Activated T-helper 1 cell treated with anti-CD3 and anti-CD28 coated beads, Interleukin-12 subunit alpha, Interleukin-12 subunit beta, Interleukin-2, Interleukin-4 antibody, amounts not matched to agents 30 ng/mL and 10 ng/mL and 1 ng/mL, durations not matched to agents 14 hours and 24 hours and 36 hours (primary cell): ENCODE measurements around the gene NES. TPM values are rescaled to one million over a fixed set of nuclear protein-coding genes. Genes with fewer than 3 reads are reported as not detected.

Source experiments
- DNase-seq: peaks from one replicate; pipeline ENCODE4 v3.0.0; 2021; ENCODE audit warnings: low spot score
- H3K27ac Mint-ChIP-seq: one replicate; pipeline ENCODE4 v1.8.0; 2021; ENCODE audit warnings: mild to moderate bottlenecking, mixed read lengths
- H3K27me3 Mint-ChIP-seq: one replicate; pipeline ENCODE4 v1.8.0; 2022; ENCODE audit warnings: mild to moderate bottlenecking, moderate library complexity, mixed read lengths; ENCODE audit not compliant: insufficient read depth
- H3K36me3 Mint-ChIP-seq: one replicate; pipeline ENCODE4 v1.8.0; 2021; ENCODE audit warnings: low read depth, mixed read lengths
- H3K4me1 Mint-ChIP-seq: one replicate; pipeline ENCODE4 v1.8.0; 2021; ENCODE audit warnings: low read depth, mixed read lengths
- H3K4me3 Mint-ChIP-seq: one replicate; pipeline ENCODE4 v1.8.0; 2021; ENCODE audit warnings: mild to moderate bottlenecking, moderate library complexity, mixed read lengths
- H3K9me3 Mint-ChIP-seq: one replicate; pipeline ENCODE4 v1.8.0; 2021; ENCODE audit warnings: mixed read lengths
- intact Hi-C: fragments of 100-400 bp; cut with micrococcal nuclease; formaldehyde crosslinking; loops from one replicate; pipeline ENCODE4 v1.15.1; 2024
- total RNA-seq: library from RNA; stranded (reverse); gene quantifications from 2 replicates; pipeline ENCODE4 v1.2.3, GENCODE V29; 2022

The NES gene
- total RNA-seq, 1 donor from 2014 or later, result not detected

GRCh38 chr1:156689035-156689952 is 12.1 kb upstream of the NES start:
- peaks cover 32% of the 10 kb centered on the region for H3K4me1 Mint-ChIP-seq
- peaks cover 54% of the 10 kb centered on the region for H3K27me3 Mint-ChIP-seq
- intact Hi-C loops, result loop anchor here (1.0 to 5.0 kb wide), 6 partner anchors 17 to 238 kb away; partner anchors contain the start of gene PRCC
- H3K36me3 Mint-ChIP-seq, result no peaks in the 10 kb centered on the region
- DNase-seq, result peak; percentile 64
- peak overlapping the region; percentile 69 for H3K4me3 Mint-ChIP-seq
- no peak overlapping the region for H3K27ac Mint-ChIP-seq
- no peaks in the 10 kb centered on the region for H3K9me3 Mint-ChIP-seq

DNA sequence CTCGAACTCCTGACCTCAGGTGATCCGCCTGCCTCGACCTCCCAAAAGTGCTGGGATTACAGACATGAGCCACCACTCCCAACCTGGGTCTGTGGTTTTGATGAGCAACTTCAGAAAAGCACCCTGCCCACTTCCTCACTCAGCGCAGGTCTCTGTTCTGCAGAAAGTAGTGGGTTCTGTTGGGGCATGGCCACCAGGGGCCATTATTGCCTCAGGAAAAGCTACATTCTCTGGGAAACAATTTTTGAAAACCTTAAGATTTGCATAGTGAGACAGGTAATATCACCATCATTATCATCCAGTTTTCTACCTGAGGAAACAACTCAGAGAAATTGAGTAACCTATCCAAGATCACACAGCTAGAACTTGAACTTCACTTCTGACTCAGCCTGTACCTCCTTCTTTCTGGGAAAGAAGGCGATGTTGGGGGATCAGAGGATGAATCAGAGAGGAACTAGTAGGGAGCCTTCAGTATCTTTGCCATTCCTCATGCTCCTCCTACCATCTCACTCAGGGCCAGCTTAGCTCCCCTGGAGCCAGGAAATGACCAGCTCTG is 7.1 kb upstream of the NES start:
- peak; percentile 36 for DNase-seq
- Mint-ChIP-seq H3K9me3 (no peaks in the 10 kb centered on the region), H3K4me1 (peaks cover 20% of the 10 kb centered on the region), H3K4me3 (no peak overlapping the region), H3K36me3 (no peaks in the 10 kb centered on the region), H3K27me3 (peaks cover 38% of the 10 kb centered on the region), H3K27ac (no peak overlapping the region)
- intact Hi-C loops, result no loop called here

- Mint-ChIP-seq H3K27ac (no peak overlapping the region), H3K36me3 (peaks cover 2% of the 10 kb centered on the region), H3K9me3 (no peaks in the 10 kb centered on the region), H3K4me3 (no peak overlapping the region), H3K4me1 (peaks cover 32% of the 10 kb centered on the region), H3K27me3 (peaks cover 50% of the 10 kb centered on the region)
- intact Hi-C loops, result no loop called here
- DNase-seq, result no peak
Observed at GRCh38 chr1:156682166-156682890, 5.1 kb upstream of the NES start.

- peaks cover 47% of the 10 kb centered on the region for H3K27me3 Mint-ChIP-seq
- peaks cover 34% of the 10 kb centered on the region for H3K4me1 Mint-ChIP-seq
- no peak overlapping the region for H3K27ac Mint-ChIP-seq
- H3K4me3 Mint-ChIP-seq, result no peak overlapping the region
- DNase-seq, result no peak
- intact Hi-C loops, result no loop called here
- H3K36me3 Mint-ChIP-seq, result peaks cover 2% of the 10 kb centered on the region
- no peaks in the 10 kb centered on the region for H3K9me3 Mint-ChIP-seq
Observed at GRCh38 chr1:156681196-156681960, 4.2 kb upstream of the NES start.

DNA sequence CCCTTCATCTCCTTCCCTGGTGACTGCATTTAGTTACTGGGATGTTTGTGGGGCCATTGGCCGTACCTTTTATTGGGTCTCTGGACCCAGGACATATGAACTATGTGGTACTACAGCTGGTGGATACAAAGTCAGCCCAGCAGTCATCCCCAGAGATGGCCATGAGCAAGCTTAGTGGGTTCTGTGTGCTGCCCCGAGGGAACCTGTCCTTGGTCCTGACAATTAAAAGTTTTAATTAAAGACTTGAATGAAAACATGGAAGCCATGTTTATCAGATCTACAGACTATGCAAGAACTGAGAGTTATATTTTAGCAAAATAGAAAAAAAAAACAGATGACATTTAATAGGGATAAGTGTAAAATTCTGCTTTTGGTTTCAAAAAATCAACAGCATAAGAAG is 2.8 kb upstream of the NES start:
- intact Hi-C loops, result no loop called here
- Mint-ChIP-seq H3K27ac (no peak overlapping the region), H3K4me3 (no peak overlapping the region), H3K27me3 (peaks cover 52% of the 10 kb centered on the region), H3K36me3 (peaks cover 2% of the 10 kb centered on the region), H3K4me1 (peaks cover 34% of the 10 kb centered on the region), H3K9me3 (no peaks in the 10 kb centered on the region)
- DNase-seq, result no peak

DNA sequence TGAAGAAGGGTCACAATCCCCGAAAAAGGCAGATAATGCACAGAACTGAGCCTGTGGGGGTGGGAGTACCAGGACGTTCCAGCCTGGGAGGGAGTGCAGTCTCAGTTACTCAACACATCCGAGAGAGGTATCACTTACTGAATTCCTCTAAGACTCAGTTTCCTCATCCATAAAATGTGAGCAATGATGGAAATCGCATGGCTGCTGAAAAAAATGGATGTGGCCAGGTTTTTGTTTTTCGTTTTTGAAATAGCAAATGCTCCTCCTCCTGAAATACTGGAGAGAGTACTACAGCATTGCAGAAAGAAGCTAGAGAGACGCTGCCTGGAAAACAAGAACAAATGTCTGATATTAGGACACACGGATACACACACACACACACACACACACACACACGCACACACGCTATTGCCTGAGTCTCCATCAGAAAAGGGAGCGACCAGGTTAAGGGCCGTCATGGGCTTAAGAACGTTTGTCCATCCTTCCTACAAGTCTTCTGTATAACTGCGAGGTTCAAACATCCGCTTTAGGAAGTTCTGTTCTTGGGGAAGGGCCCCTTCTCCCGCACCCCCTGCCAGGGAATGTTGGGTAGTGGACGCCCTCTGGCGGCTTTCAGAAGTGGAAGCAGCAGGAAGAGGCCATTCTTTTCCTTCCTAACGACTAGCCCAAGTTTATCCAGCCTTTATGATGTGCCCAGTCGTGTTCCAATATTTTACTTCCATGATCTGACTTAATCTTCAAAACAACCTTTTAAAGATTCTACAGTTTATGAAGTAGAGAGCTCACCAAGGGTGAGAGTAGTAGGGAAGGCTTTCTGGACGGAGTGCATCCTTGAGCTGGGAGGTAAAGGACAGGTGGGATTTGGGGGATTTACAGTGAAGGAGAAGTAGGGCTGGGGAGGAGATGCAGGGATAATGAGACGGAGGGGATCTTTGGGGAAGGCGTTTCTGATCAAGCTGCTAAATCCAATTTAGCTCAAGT is 699 bp upstream of the NES start:
- H3K27me3 Mint-ChIP-seq, result peaks cover 63% of the 10 kb centered on the region
- intact Hi-C loops, result loop anchor here (1.0 to 5.0 kb wide), 3 partner anchors 18 to 241 kb away; no protein-coding TSS in a partner anchor
- peaks cover 14% of the 10 kb centered on the region for H3K4me1 Mint-ChIP-seq
- DNase-seq, result no peak
- peaks cover 2% of the 10 kb centered on the region for H3K36me3 Mint-ChIP-seq
- H3K4me3 Mint-ChIP-seq, result no peak overlapping the region
- H3K27ac Mint-ChIP-seq, result no peak overlapping the region
- H3K9me3 Mint-ChIP-seq, result no peaks in the 10 kb centered on the region

- intact Hi-C loops, result loop anchor here (5.0 kb wide), 1 partner anchor 239 kb away; no protein-coding TSS in a partner anchor
- H3K27ac Mint-ChIP-seq, result no peak overlapping the region
- H3K9me3 Mint-ChIP-seq, result no peaks in the 10 kb centered on the region
- H3K4me1 Mint-ChIP-seq, result peaks cover 14% of the 10 kb centered on the region
- peaks cover 67% of the 10 kb centered on the region for H3K27me3 Mint-ChIP-seq
- no peak for DNase-seq
- H3K36me3 Mint-ChIP-seq, result peaks cover 2% of the 10 kb centered on the region
- no peak overlapping the region for H3K4me3 Mint-ChIP-seq
Observed at GRCh38 chr1:156676114-156676819, 940 bp downstream of the NES start.

- Mint-ChIP-seq H3K27ac (no peak overlapping the region), H3K4me3 (no peak overlapping the region)
Observed at GRCh38 chr1:156675210-156676113, 1.7 kb downstream of the NES start.

DNA sequence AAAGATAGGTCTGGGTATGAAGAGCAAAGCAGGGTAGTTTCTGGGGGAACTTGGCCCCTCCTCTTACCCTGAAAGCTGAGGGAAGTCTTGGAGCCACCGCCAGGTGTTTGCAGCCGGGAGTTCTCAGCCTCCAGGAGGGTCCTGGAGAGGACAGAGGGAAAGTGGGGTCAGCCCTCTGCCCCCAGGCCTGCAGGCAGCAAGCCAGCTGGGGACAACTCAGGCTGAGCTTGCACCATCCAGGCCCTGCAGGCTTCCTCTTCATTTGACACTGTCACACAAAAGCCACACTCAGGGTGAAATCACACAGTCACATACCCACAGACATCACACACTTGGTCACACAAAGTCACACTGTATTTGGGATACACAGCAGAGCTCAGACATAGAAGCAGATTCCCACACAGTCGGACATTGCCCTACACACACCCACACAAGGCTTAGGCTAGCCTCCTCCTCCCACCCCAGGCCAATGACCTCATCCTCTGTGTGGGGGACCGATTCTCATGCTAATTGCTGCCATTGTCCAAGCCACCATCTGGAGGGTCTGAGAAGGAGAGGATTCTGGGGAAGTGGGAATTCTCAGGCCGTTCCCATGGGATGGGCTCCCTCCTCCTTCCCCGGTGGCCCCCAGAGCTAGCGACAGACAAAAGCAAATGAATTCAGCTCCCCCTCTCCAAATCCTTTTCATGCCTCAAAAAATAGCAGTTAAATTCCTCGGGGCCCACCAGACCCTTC is 3.7 kb downstream of the NES start:
- Mint-ChIP-seq H3K9me3 (no peaks in the 10 kb centered on the region), H3K36me3 (peaks cover 2% of the 10 kb centered on the region), H3K27ac (no peak overlapping the region), H3K4me3 (no peak overlapping the region), H3K4me1 (peaks cover 14% of the 10 kb centered on the region), H3K27me3 (peaks cover 45% of the 10 kb centered on the region)
- intact Hi-C loops, result no loop called here
- no peak for DNase-seq

More at GRCh38 chr1:156675210-156676113, 1.7 kb downstream of the NES start:
- no peaks in the 10 kb centered on the region for H3K9me3 Mint-ChIP-seq
- H3K27me3 Mint-ChIP-seq, result peaks cover 64% of the 10 kb centered on the region
- intact Hi-C loops, result loop anchor here (5.0 kb wide), 1 partner anchor 238 kb away; no protein-coding TSS in a partner anchor
- H3K36me3 Mint-ChIP-seq, result peaks cover 2% of the 10 kb centered on the region
- peaks cover 14% of the 10 kb centered on the region for H3K4me1 Mint-ChIP-seq
- DNase-seq, result no peak

- H3K4me1 Mint-ChIP-seq, result no peaks in the 10 kb centered on the region
- H3K27me3 Mint-ChIP-seq, result peaks cover 35% of the 10 kb centered on the region
- H3K4me3 Mint-ChIP-seq, result no peak overlapping the region
- no peaks in the 10 kb centered on the region for H3K9me3 Mint-ChIP-seq
- H3K27ac Mint-ChIP-seq, result no peak overlapping the region
- no peak for DNase-seq
- H3K36me3 Mint-ChIP-seq, result no peaks in the 10 kb centered on the region
- intact Hi-C loops, result no loop called here
Observed at GRCh38 chr1:156671804-156672203, 5.4 kb downstream of the NES start.
